HG02840 (cell line): ENCODE measurements around the gene FAM98C.

Source experiments
- ATAC-seq: cut with Tn5 transposase; IDR thresholded peaks from one replicate; pipeline ENCODE4 v1.9.1; 2021; ENCODE audit warnings: mild to moderate bottlenecking, moderate library complexity, moderate number of reproducible peaks; ENCODE audit not compliant: unreplicated experiment, low FRiP score

Gene FAM98C

DNA sequence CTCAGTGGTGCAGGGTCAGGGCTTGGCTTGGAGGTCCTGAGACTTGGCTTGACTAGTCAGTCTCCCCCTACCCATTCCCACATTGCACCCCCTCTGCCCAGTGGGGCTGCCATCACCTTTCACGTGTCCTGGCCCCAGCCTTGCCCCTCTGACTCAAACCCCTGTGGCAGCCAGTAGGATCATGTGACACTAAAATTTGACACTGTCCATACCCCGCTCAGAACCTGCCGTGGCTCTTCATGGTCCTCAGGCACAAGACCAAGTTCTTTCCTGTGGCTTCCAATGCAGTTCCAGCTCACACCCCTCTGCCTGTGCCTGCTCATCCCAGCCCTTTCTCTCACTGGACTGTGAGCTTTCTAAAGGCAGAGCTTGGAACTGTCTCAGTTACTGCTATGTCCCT is 26.3 kb upstream of the FAM98C start:
- no peak for ATAC-seq

GRCh38 chr19:38377052-38377451 is 25.8 kb upstream of the FAM98C start:
- ATAC-seq = no peak

DNA sequence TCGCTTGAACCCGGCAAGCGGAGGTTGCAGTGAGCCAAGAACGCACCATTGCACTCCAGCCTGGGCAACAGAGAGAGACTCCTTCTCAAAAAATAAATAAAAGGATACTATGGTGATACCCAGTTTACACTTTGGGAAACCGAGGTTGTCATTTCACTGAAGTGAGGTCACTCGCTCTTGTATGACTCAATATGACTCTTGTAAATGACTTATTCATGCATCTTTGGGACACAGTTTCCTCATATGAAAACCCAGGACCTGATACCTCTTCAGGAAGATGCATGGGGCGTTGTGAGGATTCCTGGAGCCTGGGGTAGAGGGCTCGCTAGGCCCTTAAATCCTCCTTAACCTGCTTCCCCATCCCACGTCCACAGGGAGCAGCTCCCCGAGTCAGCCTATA is 24.0 kb upstream of the FAM98C start:
- ATAC-seq = no peak

DNA sequence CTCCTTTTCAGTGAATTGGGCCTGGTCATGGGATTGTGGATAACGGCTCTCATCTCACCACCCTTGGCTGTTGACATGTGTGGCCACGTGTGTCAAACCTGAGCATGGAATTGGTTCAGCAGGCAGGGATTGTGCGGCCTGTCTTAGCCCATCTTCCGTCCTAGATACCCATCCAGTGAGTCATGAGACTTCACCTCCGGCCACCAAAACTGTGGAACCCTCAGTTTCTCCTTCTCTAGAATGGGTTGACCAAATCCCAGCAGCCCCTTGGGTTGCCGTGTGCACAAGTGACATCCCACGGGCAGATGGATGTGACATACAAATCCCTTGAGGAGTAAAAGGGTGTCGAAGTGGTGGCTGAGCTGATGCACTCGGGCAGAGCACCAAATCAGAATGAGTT is 21.8 kb upstream of the FAM98C start:
- ATAC-seq = no peak

DNA sequence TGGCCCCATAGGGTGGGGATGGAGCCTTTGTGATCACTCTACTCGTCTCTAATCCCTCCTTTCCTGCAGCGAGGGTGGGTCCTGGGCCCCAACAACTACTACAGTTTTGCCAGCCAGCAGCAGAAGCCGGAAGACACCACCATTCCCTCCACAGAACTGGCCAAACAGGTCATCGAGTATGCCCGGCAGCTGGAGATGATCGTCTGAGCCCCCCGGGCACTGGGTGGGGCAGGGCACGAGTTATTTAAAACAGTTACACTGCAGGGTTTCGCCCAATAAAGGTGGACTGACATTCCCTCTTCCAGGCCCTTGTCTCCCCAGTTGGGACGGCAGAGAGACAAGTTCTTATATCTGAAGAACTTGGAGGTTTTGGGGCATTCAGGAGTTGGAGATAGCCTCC is 19.7 kb upstream of the FAM98C start:
- ATAC-seq = no peak

- no peak for ATAC-seq
Observed at GRCh38 chr19:38383743-38384142, 19.1 kb upstream of the FAM98C start.

DNA sequence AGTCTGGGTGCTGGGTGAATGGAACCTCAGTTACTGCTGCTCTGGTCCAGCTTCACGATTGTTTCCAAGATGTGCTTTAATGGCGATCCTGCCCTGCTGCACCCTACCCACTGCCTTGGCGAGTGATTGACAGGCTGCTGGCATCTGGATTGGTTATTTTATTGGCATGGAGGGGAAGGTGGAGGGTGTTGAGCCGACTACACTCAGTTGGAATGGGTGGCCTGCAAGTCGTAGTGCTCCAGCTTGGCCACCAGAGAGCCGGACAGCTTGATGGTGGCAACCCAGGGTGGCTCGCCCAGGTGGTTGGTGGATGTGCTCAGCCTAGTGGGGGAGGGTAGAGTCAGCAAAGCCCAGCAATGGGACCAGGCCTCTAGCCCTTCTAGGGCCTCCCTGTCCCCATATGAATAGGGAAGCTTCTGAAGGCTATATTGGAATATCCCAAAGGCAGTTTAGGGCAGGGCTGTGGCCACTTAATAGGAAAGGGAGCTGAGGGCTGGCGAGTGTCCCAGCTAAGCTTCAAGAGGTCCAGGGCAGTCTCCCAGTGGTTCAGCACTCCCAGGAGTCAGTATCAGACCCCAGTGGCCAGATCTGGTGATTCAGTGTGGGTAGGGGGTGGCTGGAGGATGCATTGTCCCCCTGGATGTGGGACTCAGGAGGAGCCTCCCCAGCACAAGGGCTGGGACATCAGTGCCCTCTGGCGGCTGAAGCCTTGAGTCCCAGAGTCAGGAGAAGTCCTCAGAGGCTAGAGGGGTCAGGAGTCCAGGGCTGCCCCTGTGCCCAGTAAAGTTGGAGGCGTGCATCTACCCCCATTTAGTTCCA is 18.5 kb upstream of the FAM98C start:
- ATAC-seq = no peak

GRCh38 chr19:38385057-38385803 is 17.7 kb upstream of the FAM98C start:
- no peak for ATAC-seq

GRCh38 chr19:38385804-38386257 is 17.1 kb upstream of the FAM98C start:
- no peak for ATAC-seq

- no peak for ATAC-seq
Observed at GRCh38 chr19:38386300-38386970, 16.5 kb upstream of the FAM98C start.

GRCh38 chr19:38386971-38387549 is 15.8 kb upstream of the FAM98C start:
- ATAC-seq = no peak

DNA sequence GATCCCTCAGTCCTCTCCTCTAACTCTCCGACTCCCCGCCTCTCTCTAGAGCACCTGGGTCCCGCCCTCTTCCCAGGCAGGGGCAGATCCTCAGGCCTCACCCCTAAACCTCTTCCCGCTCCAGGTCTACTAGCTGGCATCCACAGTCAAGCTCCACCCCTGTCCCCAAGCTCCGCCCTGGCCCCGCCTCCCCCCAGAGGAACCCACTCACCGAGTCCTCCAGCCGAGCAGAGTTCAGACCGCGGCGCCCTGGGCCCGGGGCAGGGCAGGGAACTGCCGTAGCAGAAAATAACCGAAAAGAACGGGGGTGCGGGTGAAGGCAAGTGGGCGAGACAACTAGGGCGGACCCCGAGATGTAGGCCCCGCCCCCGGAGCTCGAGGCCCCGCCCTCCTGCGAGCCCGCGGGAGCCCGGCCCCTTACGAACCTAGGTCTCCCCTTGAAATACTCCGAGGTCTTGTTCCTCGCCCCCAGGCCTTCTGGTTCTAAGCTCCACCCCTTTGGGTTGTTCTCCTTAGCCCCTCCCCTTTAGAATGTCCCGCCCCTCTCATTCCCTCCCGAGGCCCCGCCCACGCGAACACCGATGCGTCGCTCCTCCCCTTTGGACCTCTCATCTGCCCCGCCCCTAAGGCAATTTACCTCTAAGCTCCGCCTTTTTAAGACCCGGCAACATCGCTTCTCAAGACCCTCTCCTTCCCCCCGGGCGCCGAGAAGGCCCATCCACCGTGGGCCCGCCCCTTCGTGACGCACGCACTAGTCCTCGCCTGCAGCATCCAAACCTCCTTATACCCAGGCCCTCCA is 15.1 kb upstream of the FAM98C start, which contains the start of gene GGN:
GGN (minus strand) TSS at position 485 of the 799 bp plus-strand sequence. CDS start 773 bp downstream, outside the sequence.
- ATAC-seq = no peak

GRCh38 chr19:38388349-38389100 is 14.4 kb upstream of the FAM98C start, which contains the start of gene SPRED3:
Gene SPRED3 (plus strand): TSS chr19:38388697. CDS start chr19:38390303, 1,606 bp downstream.
- ATAC-seq = no peak

- ATAC-seq = no peak
Observed at GRCh38 chr19:38389101-38389925, 13.6 kb upstream of the FAM98C start.

- no peak for ATAC-seq
Observed at GRCh38 chr19:38389957-38390924, 12.7 kb upstream of the FAM98C start.

DNA sequence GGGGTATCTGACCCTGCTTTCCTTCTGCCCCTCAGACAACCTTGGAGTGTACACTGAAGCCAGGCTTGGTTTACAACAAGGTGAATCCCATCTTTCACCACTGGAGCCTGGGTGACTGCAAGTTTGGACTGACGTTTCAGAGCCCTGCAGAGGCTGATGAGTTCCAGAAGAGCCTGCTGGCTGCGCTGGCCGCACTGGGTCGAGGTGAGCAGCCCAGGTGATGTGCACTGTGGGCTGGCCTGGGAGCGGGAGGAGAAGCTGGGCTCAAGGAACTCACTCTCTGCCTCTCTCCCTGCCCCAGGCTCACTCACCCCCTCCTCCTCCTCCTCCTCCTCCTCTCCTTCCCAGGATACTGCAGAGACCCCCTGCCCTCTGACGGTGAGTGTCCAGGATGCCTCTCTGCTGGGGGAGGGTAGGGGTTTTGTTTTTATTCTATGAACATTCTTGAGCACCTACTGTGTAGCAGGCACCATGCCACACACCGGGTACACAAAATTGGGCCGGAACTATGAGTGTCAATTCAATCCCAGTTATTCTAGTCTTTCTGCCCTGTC is 10.9 kb upstream of the FAM98C start:
- no peak for ATAC-seq
